ENCODE data around the gene IVNS1ABP.
"Not testable (repeated sequence)": the region's sequence is repeated elsewhere in the genome, so short reads cannot be mapped to it uniquely, and the experiment has no call there.

Gene IVNS1ABP

GRCh38 chr1:185317034-185317885 is at the start of gene IVNS1ABP:
Gene IVNS1ABP (minus strand): TSS chr1:185317243. CDS start chr1:185309493, 7,750 bp downstream.
- peak; percentile 99 for DNase-seq

GRCh38 chr1:185365951-185366350 is 48.9 kb upstream of the IVNS1ABP start:
- no peak for DNase-seq

- DNase-seq: not testable (repeated sequence)
Measured at GRCh38 chr1:185364528-185364927, 47.5 kb upstream of the IVNS1ABP start.

GRCh38 chr1:185363205-185363604 is 46.2 kb upstream of the IVNS1ABP start:
- no peak for DNase-seq

GRCh38 chr1:185360714-185361113 is 43.7 kb upstream of the IVNS1ABP start:
- DNase-seq: no peak

- DNase-seq: no peak
Measured at GRCh38 chr1:185358957-185359356, 41.9 kb upstream of the IVNS1ABP start.

- DNase-seq: no peak
Measured at GRCh38 chr1:185355947-185356346, 38.9 kb upstream of the IVNS1ABP start.

- no peak for DNase-seq
Measured at GRCh38 chr1:185353124-185353523, 36.1 kb upstream of the IVNS1ABP start.

GRCh38 chr1:185351734-185352466 is 34.9 kb upstream of the IVNS1ABP start:
- peak; percentile 72 for DNase-seq

- DNase-seq: no peak
Measured at GRCh38 chr1:185350027-185350442, 33.0 kb upstream of the IVNS1ABP start.

GRCh38 chr1:185349556-185349955 is 32.5 kb upstream of the IVNS1ABP start:
- no peak for DNase-seq

- DNase-seq: no peak
Measured at GRCh38 chr1:185348985-185349384, 31.9 kb upstream of the IVNS1ABP start.

- DNase-seq: no peak
Measured at GRCh38 chr1:185348296-185348695, 31.3 kb upstream of the IVNS1ABP start.

- no peak for DNase-seq
Measured at GRCh38 chr1:185345913-185346720, 29.1 kb upstream of the IVNS1ABP start.

- DNase-seq: no peak
Measured at GRCh38 chr1:185343306-185343705, 26.3 kb upstream of the IVNS1ABP start.

- DNase-seq: no peak
Measured at GRCh38 chr1:185342672-185343259, 25.7 kb upstream of the IVNS1ABP start.

- no peak for DNase-seq
Measured at GRCh38 chr1:185342017-185342416, 25.0 kb upstream of the IVNS1ABP start.

- DNase-seq: no peak
Measured at GRCh38 chr1:185341196-185341781, 24.2 kb upstream of the IVNS1ABP start.

- peak; percentile 51 for DNase-seq
Measured at GRCh38 chr1:185338719-185339622, 21.9 kb upstream of the IVNS1ABP start.

GRCh38 chr1:185337246-185337645 is 20.2 kb upstream of the IVNS1ABP start:
- no peak for DNase-seq

- DNase-seq: no peak
Measured at GRCh38 chr1:185334182-185334581, 17.1 kb upstream of the IVNS1ABP start.

All from femur (tissue), 1 donor.